ENCODE data around the gene USP24. TPM values are rescaled to one million over a fixed set of nuclear protein-coding genes. Genes with fewer than 3 reads are reported as not detected.
A peak's percentile ranks its signal among the peaks of the same experiment; 100 is the strongest.

Gene USP24
- total RNA-seq, 1 donor from 2014 or later: 30.8 TPM

GRCh38 chr1:55211863-55212262 lies 3.3 kb downstream of the USP24 start:
- H3K4me3 Mint-ChIP-seq (ENCODE audit: unreplicated experiment): peak overlapping the region; percentile 94
- H3K27me3 ChIP-seq (ENCODE audit: insufficient read depth, low read length): no peaks in the 10 kb centered on the region
- H4K20me1 ChIP-seq (ENCODE audit: insufficient read depth, low read length): peaks cover 58% of the 10 kb centered on the region
- no peaks in the 10 kb centered on the region for H3K9me3 Mint-ChIP-seq (ENCODE audit: unreplicated experiment)
- no peak overlapping the region for H3K9ac ChIP-seq (ENCODE audit: low read length)
- peaks cover 43% of the 10 kb centered on the region for H3K4me1 Mint-ChIP-seq (ENCODE audit: low read depth, unreplicated experiment)
- no peak overlapping the region for H3K4me3 ChIP-seq (ENCODE audit: insufficient read depth, low read depth, low read length)
- H3K27me3 Mint-ChIP-seq (ENCODE audit: low read depth, unreplicated experiment): no peaks in the 10 kb centered on the region
- no peak overlapping the region for H3K4me2 ChIP-seq (ENCODE audit: low read length)
- no peaks in the 10 kb centered on the region for H3K36me3 ChIP-seq (ENCODE audit: insufficient read depth, low read length)
- H3K9me3 ChIP-seq (ENCODE audit: insufficient read depth, low read depth, low read length): no peaks in the 10 kb centered on the region
- H3K27ac Mint-ChIP-seq (ENCODE audit: unreplicated experiment): peak overlapping the region; percentile 20
- DNase-seq (ENCODE audit: low read depth) (no peak), FAIRE-seq (no peak)
- no peak overlapping the region for H2AFZ ChIP-seq (ENCODE audit: low read depth, low read length)
- H3K27ac ChIP-seq (ENCODE audit: low read depth, low read length): no peak overlapping the region
- peaks cover 87% of the 10 kb centered on the region for H3K79me2 ChIP-seq (ENCODE audit: insufficient read depth, low read length)
- TF ChIP-seq CTCF (IDR thresholded peaks at IDR 0.05; ENCODE audit: insufficient read depth, low read depth, low read length): no peak
- H3K4me1 ChIP-seq (ENCODE audit: insufficient read depth, low read length): peaks cover 11% of the 10 kb centered on the region
- H3K36me3 Mint-ChIP-seq (ENCODE audit: low read depth, unreplicated experiment): no peaks in the 10 kb centered on the region

- Histone ChIP-seq H3K4me3 (ENCODE audit: insufficient read depth, low read depth, low read length) (no peak overlapping the region), H3K9me3 (ENCODE audit: insufficient read depth, low read depth, low read length) (no peaks in the 10 kb centered on the region), H3K27me3 (ENCODE audit: insufficient read depth, low read length) (no peaks in the 10 kb centered on the region), H3K27ac (ENCODE audit: low read depth, low read length) (no peak overlapping the region), H3K79me2 (ENCODE audit: insufficient read depth, low read length) (peaks cover 94% of the 10 kb centered on the region), H3K4me2 (ENCODE audit: low read length) (peak overlapping the region; percentile 6), H3K9ac (ENCODE audit: low read length) (no peak overlapping the region), H3K36me3 (ENCODE audit: insufficient read depth, low read length) (no peaks in the 10 kb centered on the region), H3K4me1 (ENCODE audit: insufficient read depth, low read length) (peaks cover 10% of the 10 kb centered on the region), H2AFZ (ENCODE audit: low read depth, low read length) (no peak overlapping the region), H4K20me1 (ENCODE audit: insufficient read depth, low read length) (peaks cover 64% of the 10 kb centered on the region)
- H3K36me3 Mint-ChIP-seq (ENCODE audit: low read depth, unreplicated experiment): no peaks in the 10 kb centered on the region
- FAIRE-seq: no peak
- no peak overlapping the region for H3K27ac Mint-ChIP-seq (ENCODE audit: unreplicated experiment)
- no peaks in the 10 kb centered on the region for H3K27me3 Mint-ChIP-seq (ENCODE audit: low read depth, unreplicated experiment)
- DNase-seq (ENCODE audit: low read depth): no peak
- H3K9me3 Mint-ChIP-seq (ENCODE audit: unreplicated experiment): no peaks in the 10 kb centered on the region
- H3K4me3 Mint-ChIP-seq (ENCODE audit: unreplicated experiment): peak overlapping the region; percentile 52
- TF ChIP-seq EZH2 (IDR thresholded peaks at IDR 0.05; ENCODE audit: insufficient read depth, low read length) (no peak), CTCF (IDR thresholded peaks at IDR 0.05; ENCODE audit: insufficient read depth, low read depth, low read length) (no peak)
- peaks cover 37% of the 10 kb centered on the region for H3K4me1 Mint-ChIP-seq (ENCODE audit: low read depth, unreplicated experiment)
These were observed 4.0 kb downstream of the USP24 start for GRCh38 chr1:55210990-55211801.

GRCh38 chr1:55209247-55209646 lies 5.9 kb downstream of the USP24 start:
- H4K20me1 ChIP-seq (ENCODE audit: insufficient read depth, low read length): peaks cover 79% of the 10 kb centered on the region

More at GRCh38 chr1:55209247-55209646, 5.9 kb downstream of the USP24 start:
- H3K4me2 ChIP-seq (ENCODE audit: low read length): no peak overlapping the region
- Mint-ChIP-seq H3K27ac (ENCODE audit: unreplicated experiment) (no peak overlapping the region), H3K4me1 (ENCODE audit: low read depth, unreplicated experiment) (peaks cover 39% of the 10 kb centered on the region), H3K9me3 (ENCODE audit: unreplicated experiment) (no peaks in the 10 kb centered on the region), H3K36me3 (ENCODE audit: low read depth, unreplicated experiment) (no peaks in the 10 kb centered on the region), H3K4me3 (ENCODE audit: unreplicated experiment) (no peak overlapping the region), H3K27me3 (ENCODE audit: low read depth, unreplicated experiment) (no peaks in the 10 kb centered on the region)
- no peaks in the 10 kb centered on the region for H3K27me3 ChIP-seq (ENCODE audit: insufficient read depth, low read length)
- no peak overlapping the region for H3K4me3 ChIP-seq (ENCODE audit: insufficient read depth, low read depth, low read length)
- no peak overlapping the region for H3K9ac ChIP-seq (ENCODE audit: low read length)
- peaks cover 99% of the 10 kb centered on the region for H3K79me2 ChIP-seq (ENCODE audit: insufficient read depth, low read length)
- H3K9me3 ChIP-seq (ENCODE audit: insufficient read depth, low read depth, low read length): no peaks in the 10 kb centered on the region
- TF ChIP-seq EZH2 (IDR thresholded peaks at IDR 0.05; ENCODE audit: insufficient read depth, low read length) (no peak), CTCF (IDR thresholded peaks at IDR 0.05; ENCODE audit: insufficient read depth, low read depth, low read length) (no peak)
- H3K27ac ChIP-seq (ENCODE audit: low read depth, low read length): no peak overlapping the region
- no peaks in the 10 kb centered on the region for H3K36me3 ChIP-seq (ENCODE audit: insufficient read depth, low read length)
- no peak overlapping the region for H2AFZ ChIP-seq (ENCODE audit: low read depth, low read length)
- peaks cover 3% of the 10 kb centered on the region for H3K4me1 ChIP-seq (ENCODE audit: insufficient read depth, low read length)
- DNase-seq (ENCODE audit: low read depth) (no peak), FAIRE-seq (no peak)

Data from astrocyte (in vitro differentiated cells and primary cell).